ENCODE measurements around the gene NINJ1. TPM values are rescaled to one million over a fixed set of nuclear protein-coding genes. Genes with fewer than 3 reads are reported as not detected.

NINJ1 gene
- total and polyA plus RNA-seq, 2 donors (not counting 1 experiment from before 2014, with no cell fraction given), result 8.3 to 13.2 TPM

DNA sequence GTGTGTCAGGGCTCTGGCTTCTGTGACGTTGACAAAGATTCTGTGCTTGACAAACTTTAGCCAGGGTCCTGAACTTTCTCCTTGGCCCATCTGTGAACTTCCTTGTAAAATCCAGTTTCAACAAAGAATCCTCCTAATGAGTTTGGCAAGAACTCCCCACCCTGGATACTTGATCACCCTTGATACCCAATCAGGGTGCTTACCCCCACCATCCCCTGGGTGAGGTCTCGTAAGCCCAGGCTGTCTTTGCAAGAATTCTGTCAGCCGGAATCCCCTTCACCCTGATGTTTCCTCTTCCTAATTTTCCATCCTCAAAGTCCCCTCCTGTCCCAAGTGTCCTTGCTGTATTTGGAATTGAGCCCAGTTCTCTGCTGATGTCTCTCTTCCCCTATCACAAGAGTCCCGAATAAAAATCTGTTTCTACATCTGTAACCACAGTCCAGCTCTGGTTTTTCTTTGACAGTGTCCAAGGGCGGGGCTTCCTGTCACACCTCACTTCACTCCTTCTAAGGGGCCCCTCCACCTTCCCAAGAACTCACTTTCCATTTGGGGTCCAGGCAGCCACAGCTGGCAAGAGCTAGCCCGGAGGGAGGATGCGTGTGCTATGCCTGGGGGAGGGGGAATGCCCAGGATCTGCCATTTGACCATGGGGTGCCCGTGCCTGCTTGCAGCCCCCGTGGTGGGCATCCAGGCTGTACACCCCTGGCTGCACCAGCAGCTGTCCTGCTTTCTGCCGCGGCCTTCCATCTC lies 40.7 kb downstream of the NINJ1 start:
- no peaks in the 10 kb centered on the region for H4K20me1 ChIP-seq (ENCODE audit: control insufficient read depth, insufficient read depth, low read length, poor library complexity, severe bottlenecking)
- no peak for TF ChIP-seq EZH2 (IDR thresholded peaks at IDR 0.05; ENCODE audit: borderline replicate concordance, insufficient read depth, low read depth, low read length, poor library complexity, severe bottlenecking)
- TF ChIP-seq CTCF (IDR thresholded peaks at IDR 0.05), result no peak
- 14% methylated on average over 9 of the region's 11 CpGs for WGBS (ENCODE audit: insufficient coverage)
- H3K9me3 ChIP-seq (ENCODE audit: control extremely low read depth in 1 of 3, control insufficient read depth in 2 of 3, insufficient read depth in 1 of 3, low read length in 2 of 3), result peaks cover 0 to 13% (median 0%) of the 10 kb centered on the region in 3 donors
- H3K27ac ChIP-seq (ENCODE audit: low read length in 2 of 2), result peak overlapping the region; percentile 97 to 98
- peaks cover 0 to 4% of the 10 kb centered on the region in 2 experiments for H3K36me3 ChIP-seq (replicated peaks in 1 of 2; ENCODE audit: control extremely low read depth in 1 of 2, control insufficient read depth in 1 of 2, extremely low read depth in 1 of 2, insufficient read depth in 2 of 2, low read length in 1 of 2)
- no peak overlapping the region for H3K4me3 ChIP-seq (ENCODE audit: control extremely low read depth in 1 of 5, extremely low read depth in 1 of 5, insufficient read depth in 1 of 5, low read depth in 2 of 5, low read length in 4 of 5)
- H3K27ac Mint-ChIP-seq, result peak overlapping the region; percentile 95
- peaks cover 69% of the 10 kb centered on the region for H3K4me1 Mint-ChIP-seq
- peaks cover 66% of the 10 kb centered on the region in 2 donors for H3K4me1 ChIP-seq (ENCODE audit: control insufficient read depth in 2 of 2, insufficient read depth in 2 of 2, low read length in 2 of 2)
- CTCF ChIA-PET, result no interaction called here
- intact Hi-C loops (cut with micrococcal nuclease), result loop anchor here (10.0 kb wide), 1 partner anchor 979 kb away; the partner anchor contains the start of gene SPTLC1
- H3K4me2 ChIP-seq (replicated peaks; ENCODE audit: low read depth, low read length, poor library complexity, severe bottlenecking), result peak overlapping the region; percentile 90
- peaks cover 5% of the 10 kb centered on the region for H3K9me3 Mint-ChIP-seq (ENCODE audit: insufficient read depth)
- POLR2A ChIA-PET, result interaction anchor here (0.6 to 3.3 kb wide), 3 partner anchors 29 to 44 kb away, joined by 6 to 31 read pairs (median 6); no protein-coding TSS in a partner anchor
- no peaks in the 10 kb centered on the region for H3K27me3 ChIP-seq (replicated peaks in 1 of 4; ENCODE audit: control extremely low read depth in 1 of 4, control insufficient read depth in 3 of 4, insufficient read depth in 4 of 4, low read length in 3 of 4)
- peak overlapping the region; percentile 82 for H3K4me3 Mint-ChIP-seq
- peak overlapping the region; percentile 5 for H3K9ac ChIP-seq (ENCODE audit: low read length)
- H2AFZ ChIP-seq (ENCODE audit: insufficient read depth, low read depth, low read length, poor library complexity, severe bottlenecking), result peak overlapping the region; percentile 23
- H3K27me3 Mint-ChIP-seq, result no peaks in the 10 kb centered on the region
- DNase-seq, result peak; percentile 58
- H3K79me2 ChIP-seq (ENCODE audit: control insufficient read depth, insufficient read depth, low read length), result peaks cover 7% of the 10 kb centered on the region
- ATAC-seq (ENCODE audit: low read depth), result no peak
